GM12878 (cell line): Measurements from ENCODE around the gene PITX1. TPM values are rescaled to one million over a fixed set of nuclear protein-coding genes. Genes with fewer than 3 reads are reported as not detected.

Source experiments
- ATAC-seq: fragments of 200-7000 bp; cut with Tn5 transposase; 3 replicates; pipeline ENCODE4 v1.9.1; 2020; ENCODE audit warnings: mild to moderate bottlenecking, moderate library complexity
- BruUV-seq: library from RNA; stranded (reverse); fragments of 400-500 nt; replicated peaks from 2 replicates; lab custom pipeline; 2021; lab: Mats Ljungman, UMichigan
- CTCF ChIA-PET: fragments of 300-600 bp; sonication (Branson Sonifier 250); formaldehyde crosslinking; extraction: SDS; loops from one replicate; lab custom pipeline; 2021; ENCODE audit warnings: inconsistent platforms; lab: Yijun Ruan, JAX
- POLR2A ChIA-PET: fragments of 350-600 bp; formaldehyde crosslinking; extraction: SDS; loops from one replicate; lab custom pipeline; 2021; ENCODE audit warnings: inconsistent platforms; lab: Charles Lee
- RAD21 ChIA-PET: fragments of 300-600 bp; sonication (Branson Sonifier 250); formaldehyde crosslinking; loops from one replicate; lab custom pipeline; 2023; ENCODE audit warnings: antibody characterized with exemption; ENCODE audit not compliant: unreplicated experiment; lab: Charles Lee
- SMC1A ChIA-PET: fragments of 300-600 bp; sonication (Branson Sonifier 250); formaldehyde crosslinking; loops from one replicate; lab custom pipeline; 2023; ENCODE audit not compliant: unreplicated experiment, uncharacterized antibody; lab: Charles Lee
- DNase-seq: peaks from one replicate; pipeline ENCODE4 v3.0.0-alpha.2; 2011; ENCODE audit warnings: low read depth, low spot score
- FAIRE-seq: peaks from 3 replicates; lab custom pipeline; 2011; peaks lifted over from hg19 to GRCh38; lab: Jason Lieb, UNC
- H2AFZ ChIP-seq: 2 replicates; pipeline ENCODE4 v1.6.0; 2011; ENCODE audit warnings: low read depth, low read length, control low read depth; ENCODE audit not compliant: control insufficient read depth
- H3K27ac ChIP-seq: 2 replicates; pipeline ENCODE4 v1.5.1; 2011; ENCODE audit warnings: control low read depth; ENCODE audit not compliant: control insufficient read depth, insufficient read depth
- H3K27me3 ChIP-seq, 2 experiments: replicated peaks in 1 of 2; 2 replicates each; pipeline versions ENCODE4 v1.6.0 to v1.6.1; 2011; ENCODE audit warnings: low read length in 1 of 2; ENCODE audit not compliant: control insufficient read depth in 2 of 2, insufficient read depth in 2 of 2
- H3K36me3 ChIP-seq, 2 experiments: 2 replicates each; pipeline ENCODE4 v1.5.1; 2011; ENCODE audit warnings: low read length in 1 of 2; ENCODE audit not compliant: control insufficient read depth in 2 of 2, insufficient read depth in 2 of 2
- H3K4me1 ChIP-seq: 2 replicates; pipeline ENCODE4 v1.6.1; 2011; ENCODE audit warnings: mild to moderate bottlenecking, low read length, moderate library complexity, mixed read lengths; ENCODE audit not compliant: control insufficient read depth, insufficient read depth
- H3K4me2 ChIP-seq: 2 replicates; pipeline ENCODE4 v1.6.0; 2011; ENCODE audit warnings: control low read depth; ENCODE audit not compliant: control insufficient read depth, insufficient read depth
- H3K4me3 ChIP-seq: fragments of 200-600 bp; sonication (generic); 2 replicates; pipeline ENCODE4 v1.5.1; 2016
- H3K79me2 ChIP-seq: 2 replicates; pipeline ENCODE4 v1.6.0; 2011; ENCODE audit warnings: low read length; ENCODE audit not compliant: control insufficient read depth, insufficient read depth
- H3K9ac ChIP-seq: 2 replicates; pipeline ENCODE4 v1.8.0; 2011; ENCODE audit warnings: low read length, control low read depth, mixed read lengths; ENCODE audit not compliant: control insufficient read depth, insufficient read depth
- H3K9me3 ChIP-seq: replicated peaks from 3 replicates; pipeline ENCODE4 v1.5.1; 2011; ENCODE audit warnings: mild to moderate bottlenecking, low read length; ENCODE audit not compliant: control insufficient read depth, insufficient read depth
- H4K20me1 ChIP-seq: 2 replicates; pipeline ENCODE4 v1.6.0; 2011; ENCODE audit not compliant: control insufficient read depth, insufficient read depth
- CHD4 ChIP-seq: fragments of 200-600 bp; sonication (generic); IDR thresholded peaks from 2 replicates; pipeline ENCODE4 v1.6.1; 2016; ENCODE audit warnings: mild to moderate bottlenecking
- E4F1 ChIP-seq: fragments of 450-650 bp; IDR thresholded peaks from 2 replicates; pipeline ENCODE4 v1.6.1; 2018; ENCODE audit warnings: borderline replicate concordance, mild to moderate bottlenecking; ENCODE audit not compliant: partially characterized antibody
- FOS ChIP-seq: IDR thresholded peaks from 3 replicates; pipeline ENCODE4 v1.6.1; 2011; ENCODE audit warnings: borderline replicate concordance; ENCODE audit not compliant: insufficient read length; ENCODE audit errors: extremely low read depth
- FOXM1 ChIP-seq: IDR thresholded peaks from 2 replicates; pipeline ENCODE4 v1.6.1; 2012; ENCODE audit warnings: low read depth, mild to moderate bottlenecking, inconsistent platforms, low read length, moderate library complexity
- IKZF1 ChIP-seq: fragments of 450-650 bp; conservative IDR thresholded peaks from 2 replicates; pipeline ENCODE4 v1.6.1; 2017; ENCODE audit warnings: antibody characterized with exemption, mild to moderate bottlenecking
- JUNB ChIP-seq: IDR thresholded peaks from 2 replicates; pipeline ENCODE4 v1.6.1; 2016; ENCODE audit warnings: antibody characterized with exemption, mild to moderate bottlenecking
- JUND ChIP-seq: IDR thresholded peaks from 2 replicates; pipeline ENCODE4 v1.6.1; 2012; ENCODE audit warnings: low read depth, mild to moderate bottlenecking, low read length, improper control_type of control experiment, moderate library complexity
- NBN ChIP-seq: fragments of 450-650 bp; IDR thresholded peaks from 2 replicates; pipeline ENCODE4 v1.6.1; 2016
- NFYA ChIP-seq: IDR thresholded peaks from 2 replicates; pipeline ENCODE4 v1.6.1; 2011; ENCODE audit warnings: low read depth, mild to moderate bottlenecking, low read length, improper control_type of control experiment, borderline replicate concordance
- RAD51 ChIP-seq: fragments of 450-650 bp; IDR thresholded peaks from 2 replicates; pipeline ENCODE4 v1.6.1; 2016; ENCODE audit warnings: moderate library complexity, mild to moderate bottlenecking, inconsistent platforms
- RB1 ChIP-seq: fragments of 450-650 bp; formaldehyde crosslinking; IDR thresholded peaks from 2 replicates; pipeline ENCODE4 v1.6.1; 2017; ENCODE audit warnings: mild to moderate bottlenecking, borderline replicate concordance
- SP1 ChIP-seq: IDR thresholded peaks from one replicate; pipeline ENCODE4 v1.6.1; 2011; ENCODE audit warnings: low read depth, low read length
- SUPT20H ChIP-seq: IDR thresholded peaks from 2 replicates; pipeline ENCODE4 v1.6.1; 2011; ENCODE audit warnings: low read depth, mild to moderate bottlenecking, low read length, moderate library complexity, borderline replicate concordance; ENCODE audit not compliant: control insufficient read depth
- TAF1 ChIP-seq: IDR thresholded peaks from 2 replicates; pipeline ENCODE4 v1.6.1; 2011; ENCODE audit warnings: mild to moderate bottlenecking, low read depth, low read length, borderline replicate concordance
- TARDBP ChIP-seq: IDR thresholded peaks from 2 replicates; pipeline ENCODE4 v1.6.1; 2016; ENCODE audit warnings: borderline replicate concordance
- TCF7 ChIP-seq: IDR thresholded peaks from 2 replicates; pipeline ENCODE4 v1.6.1; 2014; ENCODE audit warnings: antibody characterized with exemption, borderline replicate concordance
- USF2 ChIP-seq: IDR thresholded peaks from 2 replicates; pipeline ENCODE4 v1.6.1; 2011; ENCODE audit warnings: low read depth, low read length, improper control_type of control experiment, borderline replicate concordance
- YY1 ChIP-seq: IDR thresholded peaks from 2 replicates; pipeline ENCODE4 v1.6.1; 2011; ENCODE audit warnings: low read depth, mild to moderate bottlenecking, low read length
- ZZZ3 ChIP-seq: IDR thresholded peaks from 2 replicates; pipeline ENCODE4 v1.6.1; 2011; ENCODE audit warnings: low read depth; ENCODE audit not compliant: control insufficient read depth, insufficient read length
- WGBS: methylation state at CpG from one replicate; pipeline ENCODE4 v1.1.6; 2016; ENCODE audit warnings: low lambda C conversion rate; ENCODE audit not compliant: insufficient replicate concordance, insufficient coverage; ENCODE audit errors: missing lambda C conversion rate; 5-methylcytosine and 5-hydroxymethylcytosine counted together
- in situ Hi-C: fragments of 300-500 bp; cut with MboI; formaldehyde crosslinking; loops from 9 replicates; pipeline ENCODE4 v1.14.3; 2018; ENCODE audit warnings: mixed read lengths
- intact Hi-C: fragments of 100-400 bp; cut with micrococcal nuclease; formaldehyde crosslinking; loops from one replicate; pipeline ENCODE4 v1.14.2; 2022; ENCODE audit not compliant: unreplicated experiment
- polyA plus RNA-seq, 11 experiments: library from polyadenylated mRNA; depleted of rRNA in 4 of 11; unstranded in 6 of 11; stranded (reverse) in 5 of 11; fragments of >200 nt; fragmentation: Nextera tagmentation in 4 of 11; fragmentation: Illumina TruSeq in 1 of 11; extraction: Ambion mirVana in 4 of 11; extraction: Trizol in 1 of 11; gene quantifications; 1 replicate in 1 of 11; 2 replicates in 10 of 11; pipeline versions ENCODE4 v1.2.1 to v1.2.3, GENCODE V29; 2011 to 2016; ENCODE audit warnings: inconsistent platforms in 2 of 11, missing spikeins in 2 of 11, low read depth in 1 of 11
- total RNA-seq, 4 experiments: library from RNA; depleted of rRNA in 3 of 4; stranded (reverse); fragments of >200 nt in 3 of 4; fragmentation: Illumina TruSeq in 1 of 4; extraction: Trizol in 1 of 4; gene quantifications; 2 replicates each; pipeline versions ENCODE4 v1.2.1 to v1.2.3, GENCODE V29; 2013 to 2021
- TF ChIP-seq, protein P1 (sequence below): fragments of 450-650 bp; conservative IDR thresholded peaks from 2 replicates; pipeline ENCODE4 v1.6.1; 2017; ENCODE audit warnings: mild to moderate bottlenecking, moderate library complexity

Gene PITX1
- total and polyA plus RNA-seq, 10 of the 15 experiments (the other 5 are each of a cell fraction or from before 2014, with no cell fraction given), result 0.16 to 1.1 (median 0.68) TPM; not detected in 5

- Histone ChIP-seq H3K4me1 (no peaks in the 10 kb centered on the region), H4K20me1 (no peaks in the 10 kb centered on the region), H3K79me2 (no peaks in the 10 kb centered on the region), H3K27ac (no peak overlapping the region), H3K27me3 (no peaks in the 10 kb centered on the region), H3K36me3 (no peaks in the 10 kb centered on the region), H3K9me3 (no peaks in the 10 kb centered on the region), H3K4me2 (no peak overlapping the region), H3K9ac (no peak overlapping the region), H3K4me3 (no peak overlapping the region), H2AFZ (no peak overlapping the region)
- ChIA-PET POLR2A (no interaction called here), CTCF (no interaction called here), RAD21 (no interaction called here), SMC1A (no interaction called here)
- 48% methylated on average over 11 of the region's 11 CpGs for WGBS
- ATAC-seq, result no peak
- in situ Hi-C loops, result no loop called here
- no TSS peak for BruUV-seq
- TF ChIP-seq RAD51 (no peak), RB1 (no peak), TARDBP (no peak), JUNB (no peak), NFYA (no peak), JUND (no peak), NBN (no peak), YY1 (no peak), SP1 (no peak), ZZZ3 (no peak), FOXM1 (no peak), CHD4 (no peak), SUPT20H (no peak), IKZF1 (no peak), USF2 (no peak), FOS (no peak), TCF7 (no peak), E4F1 (no peak), TAF1 (no peak)
- TF ChIP-seq, protein P1, sequence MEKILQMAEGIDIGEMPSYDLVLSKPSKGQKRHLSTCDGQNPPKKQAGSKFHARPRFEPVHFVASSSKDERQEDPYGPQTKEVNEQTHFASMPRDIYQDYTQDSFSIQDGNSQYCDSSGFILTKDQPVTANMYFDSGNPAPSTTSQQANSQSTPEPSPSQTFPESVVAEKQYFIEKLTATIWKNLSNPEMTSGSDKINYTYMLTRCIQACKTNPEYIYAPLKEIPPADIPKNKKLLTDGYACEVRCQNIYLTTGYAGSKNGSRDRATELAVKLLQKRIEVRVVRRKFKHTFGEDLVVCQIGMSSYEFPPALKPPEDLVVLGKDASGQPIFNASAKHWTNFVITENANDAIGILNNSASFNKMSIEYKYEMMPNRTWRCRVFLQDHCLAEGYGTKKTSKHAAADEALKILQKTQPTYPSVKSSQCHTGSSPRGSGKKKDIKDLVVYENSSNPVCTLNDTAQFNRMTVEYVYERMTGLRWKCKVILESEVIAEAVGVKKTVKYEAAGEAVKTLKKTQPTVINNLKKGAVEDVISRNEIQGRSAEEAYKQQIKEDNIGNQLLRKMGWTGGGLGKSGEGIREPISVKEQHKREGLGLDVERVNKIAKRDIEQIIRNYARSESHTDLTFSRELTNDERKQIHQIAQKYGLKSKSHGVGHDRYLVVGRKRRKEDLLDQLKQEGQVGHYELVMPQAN, result no peak
- intact Hi-C loops, result loop anchor here (5.0 kb wide), 1 partner anchor 175 kb away; no protein-coding TSS in a partner anchor
- DNase-seq, result no peak
- no peak for FAIRE-seq
Measured at GRCh38 chr5:135016861-135017290, 17.2 kb downstream of the PITX1 start.
